ENCODE results near the gene ANKRD55. TPM values are rescaled to one million over a fixed set of nuclear protein-coding genes. Genes with fewer than 3 reads are reported as not detected.

ANKRD55 gene
- total and polyA plus RNA-seq, 9 of the 15 experiments (the other 6 are each of a cell fraction or from before 2014, with no cell fraction given) = 3.4 to 10.6 (median 6.5) TPM

DNA sequence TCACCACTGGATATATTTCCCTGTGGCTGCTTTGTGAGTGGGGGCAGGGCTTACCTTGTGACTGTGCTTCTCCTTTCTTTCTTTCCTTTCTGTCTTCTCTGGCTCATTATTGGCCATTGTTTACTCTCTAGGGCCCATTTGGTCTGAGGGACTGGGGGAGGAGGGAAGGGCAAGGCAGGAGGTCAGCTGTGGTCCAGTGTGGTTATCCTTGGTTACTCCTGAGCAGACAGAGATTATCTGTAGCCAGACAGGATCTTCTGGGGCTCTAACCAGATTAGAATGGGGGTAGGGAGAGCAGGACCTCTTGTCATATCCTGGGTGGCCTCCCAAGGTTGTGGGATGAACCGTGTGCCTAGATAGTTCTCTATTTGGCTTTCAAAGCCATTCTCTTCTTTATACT, 71.2 kb downstream of the ANKRD55 start (continued):
- TF ChIP-seq, protein P1, sequence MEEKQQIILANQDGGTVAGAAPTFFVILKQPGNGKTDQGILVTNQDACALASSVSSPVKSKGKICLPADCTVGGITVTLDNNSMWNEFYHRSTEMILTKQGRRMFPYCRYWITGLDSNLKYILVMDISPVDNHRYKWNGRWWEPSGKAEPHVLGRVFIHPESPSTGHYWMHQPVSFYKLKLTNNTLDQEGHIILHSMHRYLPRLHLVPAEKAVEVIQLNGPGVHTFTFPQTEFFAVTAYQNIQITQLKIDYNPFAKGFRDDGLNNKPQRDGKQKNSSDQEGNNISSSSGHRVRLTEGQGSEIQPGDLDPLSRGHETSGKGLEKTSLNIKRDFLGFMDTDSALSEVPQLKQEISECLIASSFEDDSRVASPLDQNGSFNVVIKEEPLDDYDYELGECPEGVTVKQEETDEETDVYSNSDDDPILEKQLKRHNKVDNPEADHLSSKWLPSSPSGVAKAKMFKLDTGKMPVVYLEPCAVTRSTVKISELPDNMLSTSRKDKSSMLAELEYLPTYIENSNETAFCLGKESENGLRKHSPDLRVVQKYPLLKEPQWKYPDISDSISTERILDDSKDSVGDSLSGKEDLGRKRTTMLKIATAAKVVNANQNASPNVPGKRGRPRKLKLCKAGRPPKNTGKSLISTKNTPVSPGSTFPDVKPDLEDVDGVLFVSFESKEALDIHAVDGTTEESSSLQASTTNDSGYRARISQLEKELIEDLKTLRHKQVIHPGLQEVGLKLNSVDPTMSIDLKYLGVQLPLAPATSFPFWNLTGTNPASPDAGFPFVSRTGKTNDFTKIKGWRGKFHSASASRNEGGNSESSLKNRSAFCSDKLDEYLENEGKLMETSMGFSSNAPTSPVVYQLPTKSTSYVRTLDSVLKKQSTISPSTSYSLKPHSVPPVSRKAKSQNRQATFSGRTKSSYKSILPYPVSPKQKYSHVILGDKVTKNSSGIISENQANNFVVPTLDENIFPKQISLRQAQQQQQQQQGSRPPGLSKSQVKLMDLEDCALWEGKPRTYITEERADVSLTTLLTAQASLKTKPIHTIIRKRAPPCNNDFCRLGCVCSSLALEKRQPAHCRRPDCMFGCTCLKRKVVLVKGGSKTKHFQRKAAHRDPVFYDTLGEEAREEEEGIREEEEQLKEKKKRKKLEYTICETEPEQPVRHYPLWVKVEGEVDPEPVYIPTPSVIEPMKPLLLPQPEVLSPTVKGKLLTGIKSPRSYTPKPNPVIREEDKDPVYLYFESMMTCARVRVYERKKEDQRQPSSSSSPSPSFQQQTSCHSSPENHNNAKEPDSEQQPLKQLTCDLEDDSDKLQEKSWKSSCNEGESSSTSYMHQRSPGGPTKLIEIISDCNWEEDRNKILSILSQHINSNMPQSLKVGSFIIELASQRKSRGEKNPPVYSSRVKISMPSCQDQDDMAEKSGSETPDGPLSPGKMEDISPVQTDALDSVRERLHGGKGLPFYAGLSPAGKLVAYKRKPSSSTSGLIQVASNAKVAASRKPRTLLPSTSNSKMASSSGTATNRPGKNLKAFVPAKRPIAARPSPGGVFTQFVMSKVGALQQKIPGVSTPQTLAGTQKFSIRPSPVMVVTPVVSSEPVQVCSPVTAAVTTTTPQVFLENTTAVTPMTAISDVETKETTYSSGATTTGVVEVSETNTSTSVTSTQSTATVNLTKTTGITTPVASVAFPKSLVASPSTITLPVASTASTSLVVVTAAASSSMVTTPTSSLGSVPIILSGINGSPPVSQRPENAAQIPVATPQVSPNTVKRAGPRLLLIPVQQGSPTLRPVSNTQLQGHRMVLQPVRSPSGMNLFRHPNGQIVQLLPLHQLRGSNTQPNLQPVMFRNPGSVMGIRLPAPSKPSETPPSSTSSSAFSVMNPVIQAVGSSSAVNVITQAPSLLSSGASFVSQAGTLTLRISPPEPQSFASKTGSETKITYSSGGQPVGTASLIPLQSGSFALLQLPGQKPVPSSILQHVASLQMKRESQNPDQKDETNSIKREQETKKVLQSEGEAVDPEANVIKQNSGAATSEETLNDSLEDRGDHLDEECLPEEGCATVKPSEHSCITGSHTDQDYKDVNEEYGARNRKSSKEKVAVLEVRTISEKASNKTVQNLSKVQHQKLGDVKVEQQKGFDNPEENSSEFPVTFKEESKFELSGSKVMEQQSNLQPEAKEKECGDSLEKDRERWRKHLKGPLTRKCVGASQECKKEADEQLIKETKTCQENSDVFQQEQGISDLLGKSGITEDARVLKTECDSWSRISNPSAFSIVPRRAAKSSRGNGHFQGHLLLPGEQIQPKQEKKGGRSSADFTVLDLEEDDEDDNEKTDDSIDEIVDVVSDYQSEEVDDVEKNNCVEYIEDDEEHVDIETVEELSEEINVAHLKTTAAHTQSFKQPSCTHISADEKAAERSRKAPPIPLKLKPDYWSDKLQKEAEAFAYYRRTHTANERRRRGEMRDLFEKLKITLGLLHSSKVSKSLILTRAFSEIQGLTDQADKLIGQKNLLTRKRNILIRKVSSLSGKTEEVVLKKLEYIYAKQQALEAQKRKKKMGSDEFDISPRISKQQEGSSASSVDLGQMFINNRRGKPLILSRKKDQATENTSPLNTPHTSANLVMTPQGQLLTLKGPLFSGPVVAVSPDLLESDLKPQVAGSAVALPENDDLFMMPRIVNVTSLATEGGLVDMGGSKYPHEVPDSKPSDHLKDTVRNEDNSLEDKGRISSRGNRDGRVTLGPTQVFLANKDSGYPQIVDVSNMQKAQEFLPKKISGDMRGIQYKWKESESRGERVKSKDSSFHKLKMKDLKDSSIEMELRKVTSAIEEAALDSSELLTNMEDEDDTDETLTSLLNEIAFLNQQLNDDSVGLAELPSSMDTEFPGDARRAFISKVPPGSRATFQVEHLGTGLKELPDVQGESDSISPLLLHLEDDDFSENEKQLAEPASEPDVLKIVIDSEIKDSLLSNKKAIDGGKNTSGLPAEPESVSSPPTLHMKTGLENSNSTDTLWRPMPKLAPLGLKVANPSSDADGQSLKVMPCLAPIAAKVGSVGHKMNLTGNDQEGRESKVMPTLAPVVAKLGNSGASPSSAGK (IDR thresholded peaks at IDR 0.05) = no peak
- TF ChIP-seq FOSL1 (tag; conservative IDR thresholded peaks at IDR 0.05) = peak; percentile 65
- TF ChIP-seq NR2C1 (IDR thresholded peaks at IDR 0.05) = no peak
- peak; percentile 40; the same call in 1 of the 2 replicates for TF ChIP-seq NR2C1 (tag; IDR thresholded peaks at IDR 0.05)
- peak; percentile 82; the same call in 1 of the 2 replicates for TF ChIP-seq NBN (IDR thresholded peaks at IDR 0.05; ENCODE audit: low read depth)
- TF ChIP-seq FOXM1 (IDR thresholded peaks at IDR 0.05; ENCODE audit: low read depth) = peak; percentile 68
- TF ChIP-seq FOXM1 (CRISPR knock-in tag; IDR thresholded peaks at IDR 0.05; ENCODE audit: low read depth) = no peak
- 0 out of 2 replicates have a peak, but pooled peaks have one; percentile 38 for TF ChIP-seq ZNF274 (IDR thresholded peaks at IDR 0.05; ENCODE audit: borderline replicate concordance, low read depth, low read length)
- TF ChIP-seq TBL1XR1 (IDR thresholded peaks at IDR 0.05; ENCODE audit: low read length in 2 of 2) = peak; percentile 59 to 94; a peak in 3 of 4 replicates
- TF ChIP-seq, protein P2, sequence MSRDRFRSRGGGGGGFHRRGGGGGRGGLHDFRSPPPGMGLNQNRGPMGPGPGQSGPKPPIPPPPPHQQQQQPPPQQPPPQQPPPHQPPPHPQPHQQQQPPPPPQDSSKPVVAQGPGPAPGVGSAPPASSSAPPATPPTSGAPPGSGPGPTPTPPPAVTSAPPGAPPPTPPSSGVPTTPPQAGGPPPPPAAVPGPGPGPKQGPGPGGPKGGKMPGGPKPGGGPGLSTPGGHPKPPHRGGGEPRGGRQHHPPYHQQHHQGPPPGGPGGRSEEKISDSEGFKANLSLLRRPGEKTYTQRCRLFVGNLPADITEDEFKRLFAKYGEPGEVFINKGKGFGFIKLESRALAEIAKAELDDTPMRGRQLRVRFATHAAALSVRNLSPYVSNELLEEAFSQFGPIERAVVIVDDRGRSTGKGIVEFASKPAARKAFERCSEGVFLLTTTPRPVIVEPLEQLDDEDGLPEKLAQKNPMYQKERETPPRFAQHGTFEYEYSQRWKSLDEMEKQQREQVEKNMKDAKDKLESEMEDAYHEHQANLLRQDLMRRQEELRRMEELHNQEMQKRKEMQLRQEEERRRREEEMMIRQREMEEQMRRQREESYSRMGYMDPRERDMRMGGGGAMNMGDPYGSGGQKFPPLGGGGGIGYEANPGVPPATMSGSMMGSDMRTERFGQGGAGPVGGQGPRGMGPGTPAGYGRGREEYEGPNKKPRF (IDR thresholded peaks at IDR 0.05; ENCODE audit: low read depth, low read length) = no peak
- 0 out of 2 replicates have a peak, but pooled peaks have one; percentile 59 for TF ChIP-seq MTA1 (IDR thresholded peaks at IDR 0.05; ENCODE audit: borderline replicate concordance)
- peak; percentile 34; the same call in 1 of the 2 replicates for TF ChIP-seq JUND (IDR thresholded peaks at IDR 0.05; ENCODE audit: borderline replicate concordance, low read depth, low read length)
- no peak; the same call in 2 of the 3 replicates for TF ChIP-seq JUND (tag; IDR thresholded peaks at IDR 0.05; ENCODE audit: borderline replicate concordance, low read depth, low read length)
- TF ChIP-seq ZZZ3 (IDR thresholded peaks at IDR 0.05) = no peak

Measured in K562 (cell line).